Body of pancreas (tissue), 4 donors: ENCODE measurements around the gene TENT5C.

Experiments
- CTCF ChIP-seq, 7 experiments: fragments of 450-650 bp in 4 of 7; fragments of 200-600 bp in 3 of 7; sonication (generic) in 3 of 7; IDR thresholded peaks; one replicate each; pipeline ENCODE4 v1.5.1; 2016 to 2019; ENCODE audit warnings: antibody characterized with exemption in 7 of 7
- POLR2A ChIP-seq, 3 donors: fragments of 450-650 bp; IDR thresholded peaks; one replicate each; pipeline ENCODE4 v1.6.1; 2016; ENCODE audit warnings: antibody characterized with exemption in 3 of 3, mild to moderate bottlenecking in 2 of 3

DNA sequence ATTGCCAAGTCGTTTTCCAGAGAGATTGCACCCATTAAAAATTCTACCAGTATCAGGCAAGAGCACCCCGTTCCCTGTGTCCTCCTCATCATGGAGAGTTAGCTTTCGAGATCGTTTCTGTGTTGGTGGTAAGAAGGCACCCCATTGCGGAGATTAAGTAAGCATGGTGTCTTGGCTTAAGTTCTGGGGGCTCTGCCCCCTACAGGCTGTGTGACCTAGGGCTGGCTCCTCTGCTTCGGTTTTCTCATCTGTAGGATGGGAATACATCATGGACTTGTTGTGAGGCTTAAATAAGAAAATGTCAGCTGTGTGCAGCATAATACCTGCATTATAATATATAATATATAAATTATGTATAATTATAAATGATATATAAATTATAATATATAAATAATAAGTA is 36.8 kb upstream of the TENT5C start:
- TF ChIP-seq POLR2A (IDR thresholded peaks at IDR 0.05) (no peak), CTCF (IDR thresholded peaks at IDR 0.05) (no peak)
